HG03025 (cell line): Measurements from ENCODE around the gene ARL8A.
"Not testable (repeated sequence)": the region's sequence is repeated elsewhere in the genome, so short reads cannot be mapped to it uniquely, and the experiment has no call there.

Experiments
- ATAC-seq: cut with Tn5 transposase; IDR thresholded peaks from one replicate; pipeline ENCODE4 v1.9.1; 2021; ENCODE audit warnings: mild to moderate bottlenecking, moderate library complexity; ENCODE audit not compliant: unreplicated experiment, low FRiP score

The ARL8A gene

DNA sequence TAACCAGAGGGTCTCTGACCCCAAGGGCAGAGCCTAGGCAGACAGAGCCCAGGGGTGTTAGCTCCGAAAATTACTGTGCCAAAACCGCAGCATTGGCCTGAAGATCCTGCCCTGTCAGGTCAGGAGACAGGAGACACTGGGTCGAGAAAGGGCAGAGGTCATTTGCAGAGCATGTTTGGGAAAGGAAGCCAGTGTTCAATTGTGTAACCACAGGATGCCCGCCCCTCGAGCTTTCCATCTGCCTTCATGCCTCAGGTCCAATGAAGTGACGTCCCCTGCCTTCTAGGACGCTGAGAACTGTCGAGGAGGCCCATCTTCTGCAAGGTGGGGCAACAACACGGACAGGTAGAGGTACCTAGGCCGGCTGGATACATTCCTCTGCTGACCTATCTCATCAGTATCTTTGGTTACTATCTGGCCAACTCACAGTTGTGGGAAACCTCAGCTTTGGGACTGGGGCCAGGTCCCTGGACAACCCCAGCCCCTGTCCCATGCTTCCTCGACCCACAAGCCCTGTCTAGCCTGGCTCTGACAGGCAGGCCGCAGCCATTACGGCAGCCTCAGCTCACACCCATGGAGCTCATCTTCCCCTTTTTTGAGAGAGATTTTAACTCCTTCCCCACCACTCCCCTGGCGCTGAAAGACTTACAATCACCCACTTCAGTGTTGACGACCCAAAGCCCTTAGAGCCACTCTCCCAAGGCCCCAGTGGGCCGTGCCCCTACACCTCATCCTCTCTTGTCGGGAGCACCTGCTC is 1.3 kb downstream of the ARL8A start:
- no peak for ATAC-seq

DNA sequence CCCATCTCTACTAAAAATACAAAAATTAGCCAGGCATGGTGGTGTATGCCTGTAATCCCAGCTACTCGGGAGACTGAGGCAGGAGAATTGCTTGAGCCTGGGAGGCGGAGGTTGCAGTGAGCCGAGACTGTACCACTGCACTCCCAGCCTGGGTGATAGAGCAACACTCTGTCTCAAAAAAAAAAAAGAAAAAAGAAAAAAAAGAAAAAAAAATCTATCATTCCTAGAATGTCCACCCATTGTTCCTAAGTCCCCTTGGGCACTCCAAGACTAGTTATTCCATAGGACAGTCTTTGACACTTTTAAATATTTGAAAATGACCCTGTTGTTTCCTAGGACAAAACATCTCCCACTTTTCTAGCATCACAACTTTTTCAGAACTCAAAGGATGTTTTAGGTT is 3.1 kb downstream of the ARL8A start:
- ATAC-seq, result not testable (repeated sequence)

DNA sequence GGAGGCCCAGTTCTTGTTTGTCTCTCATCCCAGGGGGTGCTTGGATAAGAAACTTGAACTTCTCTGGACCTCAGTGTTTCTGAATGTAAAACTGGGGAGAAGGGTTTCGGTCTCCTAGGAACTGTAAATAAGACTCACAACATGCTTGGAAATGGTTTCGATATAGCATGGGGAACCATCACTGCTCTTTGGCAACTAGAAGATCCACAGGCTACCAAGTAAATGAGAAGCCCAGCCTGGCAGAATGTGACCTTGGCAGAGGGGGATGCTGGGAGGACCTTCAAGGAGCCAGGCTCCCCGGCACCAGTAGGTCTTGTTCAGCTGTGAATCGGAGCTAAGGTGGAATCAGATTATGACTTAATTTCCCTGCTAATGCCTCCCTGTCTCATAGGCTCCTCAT is 3.7 kb downstream of the ARL8A start:
- ATAC-seq, result no peak

DNA sequence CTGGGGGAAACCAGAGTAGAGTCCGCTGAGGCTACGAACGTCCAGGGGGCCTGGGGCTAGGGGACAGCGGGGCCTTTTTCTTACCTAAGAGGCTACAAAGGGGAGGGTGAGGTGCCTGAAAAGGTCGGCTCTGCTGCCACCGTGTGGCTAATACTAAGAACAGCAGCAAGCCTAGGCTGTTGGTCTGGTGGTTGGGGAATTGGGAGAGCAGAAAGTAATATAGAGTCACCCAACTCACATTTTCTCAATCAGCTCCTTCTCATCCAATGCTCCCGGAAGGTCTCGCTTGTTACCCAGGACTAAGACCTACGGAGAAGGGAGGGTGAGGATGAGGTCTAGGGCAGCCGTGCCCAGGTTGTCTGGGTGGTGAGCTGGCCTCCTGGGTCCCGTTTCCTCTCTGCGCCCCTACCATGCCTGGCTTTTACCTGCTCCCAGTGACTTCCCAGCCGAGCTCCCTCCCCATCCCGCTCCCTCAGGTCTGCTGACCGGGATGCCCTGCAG is 9.3 kb downstream of the ARL8A start:
- ATAC-seq, result no peak

DNA sequence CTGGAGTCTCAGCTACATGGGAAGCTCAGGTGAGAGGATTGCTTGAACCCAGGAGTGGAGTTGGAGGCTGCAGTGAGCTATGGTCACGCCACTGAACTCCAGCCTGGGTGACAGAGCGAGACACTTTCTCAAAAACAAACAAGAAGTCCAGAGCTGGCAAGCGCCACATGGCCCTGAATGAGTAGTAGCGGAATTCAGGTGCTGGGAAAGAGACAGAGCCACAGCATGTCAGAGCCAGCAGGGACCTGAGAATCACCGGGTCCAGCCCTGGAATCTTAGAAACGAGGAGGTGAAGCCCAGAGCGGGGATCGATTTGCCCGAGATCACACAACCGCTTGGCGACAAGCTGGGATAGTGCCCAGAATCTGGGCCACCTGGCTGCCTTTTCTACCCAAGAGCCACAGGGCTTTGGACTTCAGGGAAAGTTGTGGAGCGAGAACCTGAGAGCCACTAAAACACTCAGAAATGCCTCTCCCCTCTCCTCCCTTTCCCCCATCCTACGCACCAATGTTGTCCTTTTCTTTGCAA is 9.8 kb downstream of the ARL8A start:
- no peak for ATAC-seq

DNA sequence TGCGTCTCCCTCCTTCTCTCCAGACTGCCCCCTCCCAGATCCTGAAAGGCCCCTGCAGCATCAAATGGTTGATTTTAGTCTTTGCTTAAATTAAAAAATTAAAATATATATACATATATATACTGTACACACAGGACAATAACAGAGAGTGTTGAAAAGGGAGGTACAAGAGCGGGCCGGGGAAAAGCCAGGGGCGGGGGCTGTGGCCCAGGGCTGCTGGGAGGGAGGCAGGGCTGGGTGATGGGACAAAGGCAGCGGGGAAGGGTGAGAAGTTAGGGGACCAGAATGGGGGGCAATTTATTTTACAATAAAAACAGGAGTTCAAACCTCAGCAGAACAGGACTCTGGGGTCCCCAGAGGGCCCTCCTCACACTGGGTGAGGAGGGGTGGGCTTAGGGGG is 10.5 kb downstream of the ARL8A start:
- no peak for ATAC-seq

DNA sequence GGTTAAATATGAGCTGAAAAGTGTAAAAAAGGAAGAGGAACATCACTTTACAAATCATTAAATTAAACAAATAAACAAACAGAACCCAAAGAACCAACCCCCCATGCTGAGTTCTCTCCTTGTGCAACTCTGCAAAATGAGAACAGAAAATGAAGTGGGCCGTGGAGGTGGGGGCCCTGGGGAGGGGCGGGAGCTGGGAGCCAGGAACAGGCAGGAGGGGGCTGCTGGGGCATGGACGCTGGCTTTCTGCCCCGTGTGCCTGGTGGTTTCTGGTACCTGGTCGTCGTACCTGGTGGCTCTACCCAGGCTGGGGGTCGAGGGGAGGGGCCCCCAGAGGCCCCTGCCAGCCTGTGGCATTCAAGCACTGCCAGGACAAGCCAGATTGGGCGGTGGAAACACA is 11.0 kb downstream of the ARL8A start:
- no peak for ATAC-seq

DNA sequence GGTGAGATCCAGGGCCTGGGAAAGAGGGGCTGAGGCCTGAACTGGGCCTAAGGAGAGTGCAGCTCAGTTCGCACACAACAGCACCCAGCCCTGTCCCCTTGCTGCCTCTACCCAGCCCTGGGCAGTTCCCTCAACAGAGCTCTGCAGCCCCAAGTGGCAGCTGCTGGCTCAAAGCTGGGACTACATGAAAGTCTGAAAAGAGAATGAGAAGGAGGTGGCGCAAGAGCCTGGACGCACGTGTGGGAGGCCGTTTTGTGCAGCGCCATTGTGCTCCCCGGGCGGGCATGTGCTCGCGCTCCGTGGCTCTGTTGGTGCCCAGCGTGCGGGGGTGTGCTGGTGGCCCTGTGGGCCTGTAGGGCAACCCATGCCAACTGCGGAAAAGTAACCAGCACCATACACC is 11.5 kb downstream of the ARL8A start:
- ATAC-seq, result no peak

DNA sequence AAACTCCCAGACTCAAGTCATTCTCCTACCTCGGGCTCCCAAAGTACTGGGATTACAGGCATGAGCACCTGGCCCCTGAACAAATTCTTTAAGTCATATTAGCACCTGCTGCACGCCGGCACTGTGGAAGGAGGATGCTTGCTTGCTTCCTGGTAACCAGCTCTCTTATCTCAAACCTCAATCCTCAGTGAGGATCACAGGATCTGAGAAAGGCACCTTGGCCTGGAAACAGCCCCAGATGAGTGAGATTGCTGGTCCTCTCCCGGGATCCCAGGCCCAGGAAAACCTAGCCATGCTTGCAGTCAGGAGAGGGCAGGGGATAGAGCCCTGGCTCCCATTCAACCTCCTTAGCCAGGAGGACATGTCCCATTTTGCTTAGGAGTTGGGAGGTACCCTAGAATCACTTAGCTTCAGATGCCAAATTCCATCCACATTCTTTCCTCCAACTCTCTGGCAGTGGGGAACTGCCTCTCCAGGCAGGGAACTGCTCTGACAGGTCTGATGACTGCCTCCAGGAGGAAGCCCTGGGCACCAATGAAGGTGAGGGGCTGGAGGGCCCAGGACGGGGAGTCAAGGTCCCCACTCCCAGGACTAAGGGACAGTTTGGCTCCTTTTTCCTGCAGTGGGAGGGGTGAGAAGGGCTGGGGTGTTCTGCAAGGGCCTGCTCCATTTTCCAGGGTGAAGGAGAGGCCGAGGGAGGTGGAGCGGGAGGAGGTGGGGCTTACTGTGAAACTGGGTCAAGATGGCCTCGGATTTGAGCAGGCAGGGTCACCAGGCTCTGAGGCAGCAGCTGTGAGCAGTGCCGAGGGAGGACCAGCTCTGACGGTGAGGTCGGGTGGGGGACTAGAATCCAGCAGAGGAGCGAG is 12.3 kb downstream of the ARL8A start:
- ATAC-seq, result no peak

DNA sequence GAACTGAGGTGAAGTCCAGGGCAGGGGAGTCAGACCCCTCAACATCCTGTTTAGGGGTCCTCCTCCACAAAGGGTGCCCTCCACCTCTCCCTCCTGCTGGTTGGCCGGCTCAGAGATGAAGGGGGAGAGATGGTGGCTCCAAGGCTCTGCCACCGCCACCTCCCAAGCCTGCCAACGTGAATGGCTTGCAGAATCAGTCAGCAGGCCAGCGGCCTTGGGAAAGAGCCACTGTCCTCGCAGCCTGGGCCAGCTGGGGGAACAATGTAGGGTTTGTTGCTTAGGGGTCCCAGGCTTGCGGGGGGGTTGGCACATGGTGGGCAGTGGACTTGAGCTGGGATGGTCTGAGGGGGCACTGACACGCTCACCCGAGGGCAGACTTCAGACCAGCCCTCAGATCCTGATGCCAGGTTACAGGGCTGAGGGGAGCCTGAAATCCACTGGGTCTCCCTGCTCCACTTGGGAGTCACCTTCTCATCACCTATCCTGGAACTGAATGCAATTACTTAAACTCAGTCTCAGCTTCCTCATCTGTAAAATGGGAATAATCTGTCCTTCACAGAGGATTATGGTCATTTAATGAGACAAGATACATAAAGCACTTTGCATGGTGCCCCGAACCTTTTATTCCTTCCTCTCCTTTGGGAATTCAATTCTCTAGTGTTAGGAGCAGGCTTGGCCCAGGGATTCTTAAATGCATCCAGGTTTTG is 13.6 kb downstream of the ARL8A start:
- no peak for ATAC-seq

DNA sequence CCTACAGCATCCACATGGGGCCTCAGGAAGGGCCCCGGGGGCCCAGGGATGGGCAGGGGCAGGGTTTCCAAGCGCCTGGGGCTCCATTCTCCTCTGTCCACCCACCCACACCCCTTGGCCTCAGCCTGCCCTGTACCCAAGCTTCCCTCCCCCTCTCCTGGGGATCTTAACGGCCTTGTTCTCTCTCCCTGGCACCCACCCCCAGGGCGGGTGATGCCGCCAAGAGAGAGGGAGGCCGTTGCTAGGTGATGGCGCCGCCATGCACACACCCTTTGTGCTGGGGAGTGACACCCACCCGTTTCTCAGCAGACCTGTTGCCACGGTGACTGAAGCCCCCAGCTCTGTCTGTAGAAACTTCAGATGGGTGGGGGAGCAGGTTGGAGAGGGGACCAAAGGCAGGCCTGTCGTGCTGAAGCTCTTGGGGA is 14.2 kb downstream of the ARL8A start:
- ATAC-seq, result no peak

DNA sequence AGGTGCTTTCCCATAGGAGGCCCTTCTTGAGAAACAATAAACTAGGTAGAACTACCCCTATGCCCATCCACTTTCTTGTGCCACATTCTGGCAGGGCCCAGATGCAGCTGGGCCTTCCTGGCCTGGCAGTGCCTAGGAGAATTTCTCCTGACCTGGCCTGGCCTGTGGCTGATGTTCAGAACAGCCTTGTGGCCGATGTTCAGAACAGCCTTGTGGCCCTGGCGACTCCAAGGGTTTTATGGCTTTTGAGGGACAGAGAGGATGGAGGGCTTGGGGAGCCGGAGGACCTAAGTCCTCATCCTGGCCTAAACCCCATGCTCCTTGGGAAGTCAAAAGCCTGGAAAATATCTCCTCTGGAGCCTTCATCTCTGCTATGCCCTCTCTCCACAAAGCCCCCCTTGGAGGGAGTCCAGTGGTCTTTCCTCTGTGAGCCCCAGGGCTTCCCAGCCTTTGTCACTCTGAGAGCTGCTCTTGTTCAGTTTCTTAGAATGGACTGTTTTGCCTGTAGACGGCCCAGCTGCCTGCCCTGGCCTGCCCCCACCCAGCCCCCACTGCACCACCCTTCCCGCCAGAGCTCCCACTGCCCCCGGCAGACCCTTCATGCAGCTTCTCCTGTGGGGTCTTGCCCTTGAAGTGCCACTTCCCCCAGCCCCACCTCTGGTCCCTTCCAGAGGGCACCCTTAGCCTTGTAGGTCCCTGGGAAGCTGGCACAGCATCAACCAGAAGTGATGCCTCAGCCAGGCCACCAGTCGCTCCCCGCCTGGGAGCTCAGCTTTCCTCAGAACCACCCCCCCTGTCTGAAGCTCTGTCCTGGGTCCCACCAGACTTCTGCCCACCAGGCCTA is 14.9 kb downstream of the ARL8A start:
- ATAC-seq, result no peak

DNA sequence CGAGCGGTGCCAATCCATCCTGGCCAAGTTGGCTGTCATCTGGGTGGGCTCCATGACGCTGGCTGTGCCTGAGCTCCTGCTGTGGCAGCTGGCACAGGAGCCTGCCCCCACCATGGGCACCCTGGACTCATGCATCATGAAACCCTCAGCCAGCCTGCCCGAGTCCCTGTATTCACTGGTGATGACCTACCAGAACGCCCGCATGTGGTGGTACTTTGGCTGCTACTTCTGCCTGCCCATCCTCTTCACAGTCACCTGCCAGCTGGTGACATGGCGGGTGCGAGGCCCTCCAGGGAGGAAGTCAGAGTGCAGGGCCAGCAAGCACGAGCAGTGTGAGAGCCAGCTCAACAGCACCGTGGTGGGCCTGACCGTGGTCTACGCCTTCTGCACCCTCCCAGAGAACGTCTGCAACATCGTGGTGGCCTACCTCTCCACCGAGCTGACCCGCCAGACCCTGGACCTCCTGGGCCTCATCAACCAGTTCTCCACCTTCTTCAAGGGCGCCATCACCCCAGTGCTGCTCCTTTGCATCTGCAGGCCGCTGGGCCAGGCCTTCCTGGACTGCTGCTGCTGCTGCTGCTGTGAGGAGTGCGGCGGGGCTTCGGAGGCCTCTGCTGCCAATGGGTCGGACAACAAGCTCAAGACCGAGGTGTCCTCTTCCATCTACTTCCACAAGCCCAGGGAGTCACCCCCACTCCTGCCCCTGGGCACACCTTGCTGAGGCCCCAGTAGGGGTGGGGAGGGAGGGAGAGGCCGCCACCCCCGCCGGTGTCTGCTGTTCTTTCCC is 16.5 kb downstream of the ARL8A start:
- ATAC-seq, result no peak

DNA sequence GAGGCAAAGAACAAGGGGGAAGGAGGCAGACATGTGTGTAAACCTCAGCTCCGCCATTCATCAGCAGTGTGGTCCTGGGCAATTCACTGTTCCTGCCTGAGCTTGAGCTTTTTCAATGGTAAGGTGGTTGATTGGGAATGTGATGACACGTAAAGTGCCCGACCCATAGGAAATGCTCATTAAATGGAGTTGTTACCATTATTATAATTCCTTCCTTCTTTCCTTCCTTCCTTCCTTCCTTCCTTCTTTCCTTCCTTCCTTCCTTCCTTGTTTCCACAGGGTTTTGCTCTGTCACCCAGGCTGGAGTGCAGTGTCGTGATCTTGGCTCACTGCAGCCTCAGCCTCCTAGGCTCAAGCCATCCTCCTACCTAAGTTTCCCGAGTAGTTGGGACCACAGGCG is 17.5 kb downstream of the ARL8A start:
- no peak for ATAC-seq

DNA sequence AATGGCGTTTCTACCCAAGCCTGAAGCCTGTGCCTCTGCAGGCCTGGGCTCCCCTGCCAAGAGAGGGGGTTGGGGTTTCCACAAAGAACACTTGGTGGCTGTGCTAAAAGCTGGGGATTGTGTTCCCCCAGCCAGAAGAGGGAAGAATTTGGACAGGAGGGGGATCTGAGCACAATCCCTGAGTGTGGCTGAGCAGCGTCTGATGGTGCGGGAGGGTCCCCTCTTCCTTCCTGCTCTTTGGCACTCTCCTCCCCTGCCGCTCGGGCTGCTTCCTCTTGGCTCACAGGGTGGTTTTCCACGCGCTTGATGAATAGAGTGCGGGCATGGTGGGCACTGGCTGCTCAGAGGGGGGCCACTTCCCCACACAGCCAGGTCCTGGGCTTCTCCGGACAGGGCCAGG is 18.1 kb downstream of the ARL8A start:
- ATAC-seq, result no peak

DNA sequence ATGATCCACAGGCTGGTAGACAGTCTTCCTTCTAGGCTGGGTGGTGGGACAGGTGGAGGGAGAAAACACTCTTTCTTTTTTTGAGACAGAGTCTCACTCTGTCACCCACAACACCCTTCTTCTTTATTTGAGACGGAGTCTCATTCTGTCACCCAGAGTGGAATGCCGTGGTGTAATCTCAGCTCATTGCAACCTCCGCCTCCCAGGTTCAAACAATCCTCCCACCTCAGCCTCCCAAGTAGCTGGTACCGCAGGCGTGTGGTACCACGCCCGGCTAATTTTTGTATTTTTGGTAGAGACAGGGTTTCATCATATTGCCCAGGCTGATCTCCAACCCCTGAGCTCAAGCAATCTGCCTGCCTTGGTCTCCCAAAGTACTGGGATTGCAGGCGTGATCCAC is 18.9 kb downstream of the ARL8A start:
- ATAC-seq, result no peak

DNA sequence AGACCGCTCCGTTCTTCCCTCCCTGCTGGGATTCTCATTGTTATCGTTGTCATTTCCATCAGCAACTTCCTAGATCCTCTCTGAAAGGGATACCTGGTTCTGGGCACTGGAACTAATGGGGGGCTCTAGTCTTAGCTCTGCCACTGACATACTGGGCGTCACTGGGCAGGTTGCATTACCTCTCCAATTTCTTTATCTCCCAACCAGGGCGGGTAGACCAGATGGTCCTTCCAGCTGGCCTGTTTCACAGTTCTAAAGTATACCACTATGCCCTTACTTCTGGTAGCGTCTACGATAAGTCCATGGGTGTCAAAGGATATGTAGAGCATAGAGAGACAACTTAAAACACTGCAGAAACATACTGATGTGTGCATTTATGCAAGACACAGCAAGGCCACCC is 20.4 kb downstream of the ARL8A start:
- no peak for ATAC-seq

DNA sequence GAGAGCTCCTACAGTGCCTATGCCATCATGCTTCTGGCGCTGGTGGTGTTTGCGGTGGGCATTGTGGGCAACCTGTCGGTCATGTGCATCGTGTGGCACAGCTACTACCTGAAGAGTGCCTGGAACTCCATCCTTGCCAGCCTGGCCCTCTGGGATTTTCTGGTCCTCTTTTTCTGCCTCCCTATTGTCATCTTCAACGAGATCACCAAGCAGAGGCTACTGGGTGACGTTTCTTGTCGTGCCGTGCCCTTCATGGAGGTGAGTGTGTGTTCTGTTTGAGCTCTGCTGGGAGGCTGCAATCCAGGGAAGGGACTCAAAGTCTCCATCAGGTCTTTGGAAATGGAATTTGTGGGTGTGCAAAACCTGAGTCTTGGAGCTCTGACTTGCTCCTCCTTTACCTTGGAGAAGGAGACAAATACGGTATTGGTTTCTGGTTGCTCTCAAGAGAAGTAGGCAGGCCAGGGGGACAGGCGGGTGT is 21.2 kb downstream of the ARL8A start:
- no peak for ATAC-seq
